ENCODE results near the gene NTPCR.
"Not testable (repeated sequence)": the region's sequence is repeated elsewhere in the genome, so short reads cannot be mapped to it uniquely, and the experiment has no call there.

Gene NTPCR

GRCh38 chr1:232950197-232951176 is at the start of gene NTPCR:
Gene NTPCR (plus strand): TSS chr1:232950611. CDS start chr1:232950711, 100 bp downstream.
- DNase-seq (ENCODE audit: low spot score): peak; percentile 85

GRCh38 chr1:232900818-232901217 is 49.6 kb upstream of the NTPCR start:
- no peak for DNase-seq (ENCODE audit: low spot score)

GRCh38 chr1:232901255-232901654 is 49.2 kb upstream of the NTPCR start:
- no peak for DNase-seq (ENCODE audit: low spot score)

GRCh38 chr1:232902774-232903350 is 47.5 kb upstream of the NTPCR start:
- no peak for DNase-seq (ENCODE audit: low spot score)

- DNase-seq (ENCODE audit: low spot score): no peak
Observed at GRCh38 chr1:232904131-232904530, 46.3 kb upstream of the NTPCR start.

- no peak for DNase-seq (ENCODE audit: low spot score)
Observed at GRCh38 chr1:232904566-232904965, 45.8 kb upstream of the NTPCR start.

GRCh38 chr1:232905331-232906034 is 44.9 kb upstream of the NTPCR start:
- peak; percentile 41 for DNase-seq (ENCODE audit: low spot score)

GRCh38 chr1:232906441-232906840 is 44.0 kb upstream of the NTPCR start:
- DNase-seq (ENCODE audit: low spot score): no peak

GRCh38 chr1:232908831-232909230 is 41.6 kb upstream of the NTPCR start:
- DNase-seq (ENCODE audit: low spot score): no peak

GRCh38 chr1:232909752-232910151 is 40.7 kb upstream of the NTPCR start:
- DNase-seq (ENCODE audit: low spot score): no peak

- no peak for DNase-seq (ENCODE audit: low spot score)
Observed at GRCh38 chr1:232911027-232911599, 39.3 kb upstream of the NTPCR start.

GRCh38 chr1:232912845-232913580 is 37.4 kb upstream of the NTPCR start:
- no peak for DNase-seq (ENCODE audit: low spot score)

GRCh38 chr1:232914271-232914670 is 36.1 kb upstream of the NTPCR start:
- DNase-seq (ENCODE audit: low spot score): not testable (repeated sequence)

- no peak for DNase-seq (ENCODE audit: low spot score)
Observed at GRCh38 chr1:232915212-232915611, 35.2 kb upstream of the NTPCR start.

- DNase-seq (ENCODE audit: low spot score): no peak
Observed at GRCh38 chr1:232917053-232917452, 33.4 kb upstream of the NTPCR start.

GRCh38 chr1:232921381-232921780 is 29.0 kb upstream of the NTPCR start:
- no peak for DNase-seq (ENCODE audit: low spot score)

GRCh38 chr1:232922485-232922884 is 27.9 kb upstream of the NTPCR start:
- no peak for DNase-seq (ENCODE audit: low spot score)

- no peak for DNase-seq (ENCODE audit: low spot score)
Observed at GRCh38 chr1:232923739-232924386, 26.5 kb upstream of the NTPCR start.

GRCh38 chr1:232924874-232925273 is 25.5 kb upstream of the NTPCR start:
- DNase-seq (ENCODE audit: low spot score): no peak

GRCh38 chr1:232925421-232926220 is 24.8 kb upstream of the NTPCR start:
- no peak for DNase-seq (ENCODE audit: low spot score)
